PC-3 (cell line): ENCODE measurements around the gene D2HGDH. TPM values are rescaled to one million over a fixed set of nuclear protein-coding genes. Genes with fewer than 3 reads are reported as not detected.

ENCODE experiments used
- ATAC-seq: fragments of 200-7000 bp; cut with Tn5 transposase; 2 replicates; pipeline ENCODE4 v1.9.1; 2020; ENCODE audit warnings: mild to moderate bottlenecking, moderate library complexity
- BruUV-seq: library from RNA; stranded (reverse); fragments of 400-500 nt; replicated peaks from 2 replicates; lab custom pipeline; 2021; lab: Mats Ljungman, UMichigan
- CTCF ChIA-PET: fragments of 300-600 bp; sonication (Branson Sonifier 250); formaldehyde crosslinking; loops from one replicate; lab custom pipeline; 2022; ENCODE audit warnings: antibody characterized with exemption; lab: Charles Lee
- POLR2A ChIA-PET: fragments of 300-600 bp; sonication (Branson Sonifier 250); formaldehyde crosslinking; loops from one replicate; lab custom pipeline; 2022; ENCODE audit warnings: antibody characterized with exemption; ENCODE audit not compliant: unreplicated experiment; lab: Charles Lee
- DNase-seq: peaks from one replicate; pipeline ENCODE4 v3.0.0-alpha.2; 2015
- H2AFZ ChIP-seq: fragments of 300-600 bp; sonication (generic); 2 replicates; pipeline ENCODE4 v1.6.0; 2016; ENCODE audit warnings: antibody characterized with exemption, low read length
- H3F3A ChIP-seq: fragments of 300-600 bp; sonication (generic); one replicate; pipeline ENCODE4 v1.6.0; 2017; ENCODE audit warnings: antibody characterized with exemption, low read length, control low read depth, mild to moderate bottlenecking; ENCODE audit not compliant: unreplicated experiment
- H3K27ac ChIP-seq: fragments of 300-600 bp; sonication (generic); 2 replicates; pipeline ENCODE4 v1.5.1; 2016; ENCODE audit warnings: mild to moderate bottlenecking, low read length
- H3K27me3 ChIP-seq: fragments of 300-600 bp; sonication (generic); 2 replicates; pipeline ENCODE4 v1.6.1; 2016; ENCODE audit warnings: low read length, mixed read lengths
- H3K36me3 ChIP-seq: fragments of 300-600 bp; sonication (generic); 2 replicates; pipeline ENCODE4 v1.6.1; 2016; ENCODE audit warnings: low read depth, mixed run types, low read length, mixed read lengths
- H3K4me1 ChIP-seq: fragments of 300-600 bp; sonication (generic); 2 replicates; pipeline ENCODE4 v1.5.1; 2016; ENCODE audit warnings: low read length; ENCODE audit not compliant: insufficient read depth
- H3K4me2 ChIP-seq: fragments of 300-600 bp; sonication (generic); 2 replicates; pipeline ENCODE4 v1.6.0; 2016; ENCODE audit warnings: low read length
- H3K4me3 ChIP-seq: fragments of 300-600 bp; sonication (generic); 2 replicates; pipeline ENCODE4 v1.5.1; 2016; ENCODE audit warnings: mild to moderate bottlenecking, low read length, mixed read lengths
- H3K79me2 ChIP-seq: fragments of 300-600 bp; sonication (generic); 2 replicates; pipeline ENCODE4 v1.6.1; 2017; ENCODE audit warnings: low read length, mixed read lengths
- H3K9ac ChIP-seq: fragments of 300-600 bp; sonication (generic); 2 replicates; pipeline ENCODE4 v1.6.0; 2016; ENCODE audit warnings: mild to moderate bottlenecking, low read length
- H3K9me2 ChIP-seq: fragments of 300-600 bp; sonication (generic); replicated peaks from 2 replicates; pipeline ENCODE4 v1.6.1; 2016; ENCODE audit warnings: mixed run types, low read length, mixed read lengths
- H3K9me3 ChIP-seq: fragments of 300-600 bp; sonication (generic); 2 replicates; pipeline ENCODE4 v1.6.1; 2016; ENCODE audit warnings: low read length, mixed read lengths
- H4K20me1 ChIP-seq: fragments of 300-600 bp; sonication (generic); 2 replicates; pipeline ENCODE4 v1.6.1; 2016; ENCODE audit warnings: low read length, mixed read lengths
- EZH2 ChIP-seq: fragments of 300-600 bp; sonication (generic); IDR thresholded peaks from one replicate; pipeline ENCODE4 v1.6.1; 2017; ENCODE audit warnings: antibody characterized with exemption, mild to moderate bottlenecking, low read length; ENCODE audit not compliant: unreplicated experiment
- EZH2phosphoT487 ChIP-seq: fragments of 300-600 bp; sonication (generic); IDR thresholded peaks from 2 replicates; pipeline ENCODE4 v1.6.1; 2018; ENCODE audit warnings: mild to moderate bottlenecking, antibody characterized with exemption, low read length, borderline replicate concordance
- intact Hi-C: fragments of 100-400 bp; cut with micrococcal nuclease; formaldehyde crosslinking; loops from 2 replicates; pipeline ENCODE4 v1.9.0; 2023
- total RNA-seq: library from RNA; depleted of rRNA; stranded (reverse); fragments of >200 nt; gene quantifications from 2 replicates; pipeline ENCODE4 v1.2.3, GENCODE V29; 2014
- TF ChIP-seq, protein P1 (sequence below): fragments of 300-600 bp; sonication (generic); conservative IDR thresholded peaks from 2 replicates; pipeline ENCODE4 v1.5.1; 2017; ENCODE audit warnings: antibody characterized with exemption, low read depth, mild to moderate bottlenecking, low read length

The D2HGDH gene
- total RNA-seq, 1 experiment from 2014 or later, result 28.5 TPM

GRCh38 chr2:241812730-241813643 lies 78.6 kb downstream of the D2HGDH start:
- Histone ChIP-seq H3K4me1 (no peaks in the 10 kb centered on the region), H3K9me2 (no peaks in the 10 kb centered on the region), H3K36me3 (no peaks in the 10 kb centered on the region), H3K27ac (no peak overlapping the region), H3K9ac (no peak overlapping the region), H3K4me3 (no peak overlapping the region), H3F3A (no peaks in the 10 kb centered on the region), H3K9me3 (no peaks in the 10 kb centered on the region), H3K27me3 (no peaks in the 10 kb centered on the region), H3K79me2 (no peaks in the 10 kb centered on the region), H4K20me1 (no peaks in the 10 kb centered on the region), H2AFZ (no peak overlapping the region), H3K4me2 (no peak overlapping the region)
- ATAC-seq, result no peak
- TF ChIP-seq EZH2phosphoT487, result no peak
- intact Hi-C loops, result no loop called here
- ChIA-PET CTCF (no interaction called here), POLR2A (no interaction called here)
- BruUV-seq, result no TSS peak
- no peak for DNase-seq

GRCh38 chr2:241813644-241814392 lies 79.4 kb downstream of the D2HGDH start:
- Histone ChIP-seq H3F3A (no peaks in the 10 kb centered on the region), H3K27me3 (no peaks in the 10 kb centered on the region), H4K20me1 (no peaks in the 10 kb centered on the region), H3K27ac (no peak overlapping the region), H3K4me1 (no peaks in the 10 kb centered on the region), H3K4me2 (no peak overlapping the region), H3K4me3 (no peak overlapping the region), H3K36me3 (no peaks in the 10 kb centered on the region), H2AFZ (no peak overlapping the region), H3K9me2 (no peaks in the 10 kb centered on the region), H3K9ac (no peak overlapping the region), H3K79me2 (no peaks in the 10 kb centered on the region), H3K9me3 (no peaks in the 10 kb centered on the region)
- intact Hi-C loops, result no loop called here
- no peak for TF ChIP-seq EZH2
- DNase-seq, result no peak
- CTCF ChIA-PET, result no interaction called here
- no TSS peak for BruUV-seq
- ATAC-seq, result no peak
- POLR2A ChIA-PET, result no interaction called here

GRCh38 chr2:241814393-241814642 lies 79.9 kb downstream of the D2HGDH start:
- no peak for ATAC-seq
- no TSS peak for BruUV-seq
- CTCF ChIA-PET, result no interaction called here

More at GRCh38 chr2:241814393-241814642, 79.9 kb downstream of the D2HGDH start:
- TF ChIP-seq, protein P1, sequence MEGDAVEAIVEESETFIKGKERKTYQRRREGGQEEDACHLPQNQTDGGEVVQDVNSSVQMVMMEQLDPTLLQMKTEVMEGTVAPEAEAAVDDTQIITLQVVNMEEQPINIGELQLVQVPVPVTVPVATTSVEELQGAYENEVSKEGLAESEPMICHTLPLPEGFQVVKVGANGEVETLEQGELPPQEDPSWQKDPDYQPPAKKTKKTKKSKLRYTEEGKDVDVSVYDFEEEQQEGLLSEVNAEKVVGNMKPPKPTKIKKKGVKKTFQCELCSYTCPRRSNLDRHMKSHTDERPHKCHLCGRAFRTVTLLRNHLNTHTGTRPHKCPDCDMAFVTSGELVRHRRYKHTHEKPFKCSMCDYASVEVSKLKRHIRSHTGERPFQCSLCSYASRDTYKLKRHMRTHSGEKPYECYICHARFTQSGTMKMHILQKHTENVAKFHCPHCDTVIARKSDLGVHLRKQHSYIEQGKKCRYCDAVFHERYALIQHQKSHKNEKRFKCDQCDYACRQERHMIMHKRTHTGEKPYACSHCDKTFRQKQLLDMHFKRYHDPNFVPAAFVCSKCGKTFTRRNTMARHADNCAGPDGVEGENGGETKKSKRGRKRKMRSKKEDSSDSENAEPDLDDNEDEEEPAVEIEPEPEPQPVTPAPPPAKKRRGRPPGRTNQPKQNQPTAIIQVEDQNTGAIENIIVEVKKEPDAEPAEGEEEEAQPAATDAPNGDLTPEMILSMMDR, result no peak
- TF ChIP-seq EZH2, result no peak
- no peak for TF ChIP-seq EZH2phosphoT487
- H3K4me3 ChIP-seq, result no peak overlapping the region
- no peaks in the 10 kb centered on the region for H3K9me2 ChIP-seq
- H3F3A ChIP-seq, result no peaks in the 10 kb centered on the region
- no peak overlapping the region for H3K27ac ChIP-seq
- H3K9ac ChIP-seq, result no peak overlapping the region
- POLR2A ChIA-PET, result no interaction called here
- intact Hi-C loops, result no loop called here
- no peaks in the 10 kb centered on the region for H3K36me3 ChIP-seq
- no peak overlapping the region for H3K4me2 ChIP-seq
- no peak for DNase-seq
- H3K9me3 ChIP-seq, result no peaks in the 10 kb centered on the region
- no peaks in the 10 kb centered on the region for H3K27me3 ChIP-seq
- no peaks in the 10 kb centered on the region for H3K79me2 ChIP-seq
- H2AFZ ChIP-seq, result no peak overlapping the region
- H3K4me1 ChIP-seq, result no peaks in the 10 kb centered on the region
- no peaks in the 10 kb centered on the region for H4K20me1 ChIP-seq
